ENCODE measurements around the gene PACS2. TPM values are rescaled to one million over a fixed set of nuclear protein-coding genes. Genes with fewer than 3 reads are reported as not detected.

PACS2 gene
- total RNA-seq, 2 experiments from 2014 or later, result 21.1 to 22.2 TPM

Other genes with a start within 250 kb of the PACS2 start
- 10 to 100 TPM; 23.9 to 24.1 TPM for gene GPR132, start 249.3 kb upstream of the PACS2 start, total RNA-seq
- 1 to 10 TPM; 2.3 to 2.5 TPM for gene JAG2, start 146.0 kb upstream of the PACS2 start, total RNA-seq
- 1 to 10 TPM; 8.6 to 9.1 TPM for gene NUDT14, start 133.4 kb upstream of the PACS2 start, total RNA-seq
- 10 to 100 TPM; 33.9 to 35.2 TPM for gene BTBD6, start 66.2 kb upstream of the PACS2 start, total RNA-seq
- gene BRF1, start 13.7 kb upstream of the PACS2 start, total RNA-seq, result 10 to 100 TPM; 21.9 to 22.8 TPM
- gene TEX22, start 83.8 kb downstream of the PACS2 start, total RNA-seq, result 1 to 10 TPM in 1 of 2 experiments, under 1 TPM in 1; 0.56 to 2.1 TPM
- 100 to 1,000 TPM; 148 to 149 TPM for gene MTA1, start 105.1 kb downstream of the PACS2 start, total RNA-seq
- under 1 TPM; 0.16 to 0.41 TPM for gene CRIP2, start 160.1 kb downstream of the PACS2 start, total RNA-seq
- 10 to 100 TPM; 82.5 to 87.3 TPM for gene CRIP1, start 172.1 kb downstream of the PACS2 start, total RNA-seq
- gene TEDC1, start 176.5 kb downstream of the PACS2 start, total RNA-seq, result 10 to 100 TPM; 33.6 to 34.9 TPM
- gene TMEM121, start 211.8 kb downstream of the PACS2 start, total RNA-seq, result 10 to 100 TPM; 16.7 to 16.8 TPM

Measured in activated naive CD8-positive, alpha-beta T cell treated with anti-CD3 and anti-CD28 coated beads for 36 hours (primary cell).